Renal cortex interstitium (tissue), 11 donors: ENCODE results near the gene WFIKKN1. TPM values are rescaled to one million over a fixed set of nuclear protein-coding genes. Genes with fewer than 3 reads are reported as not detected.

Experiments used
- DNase-seq, 11 donors: peaks; one replicate each; pipeline ENCODE4 v3.0.0-alpha.2; 2013; ENCODE audit warnings: low read depth in 9 of 11, low spot score in 4 of 11; ENCODE audit errors: extremely low read depth in 1 of 11
- polyA plus RNA-seq, 3 donors: library from polyadenylated mRNA; unstranded; fragments of 120-200 nt; gene quantifications; one replicate each; pipeline ENCODE4 v1.2.1, GENCODE V29; 2013; ENCODE audit not compliant: insufficient read length in 3 of 3

Gene WFIKKN1
- polyA plus RNA-seq, 3 donors, result 1.3 to 2.0 (median 2.0) TPM

- DNase-seq, result no peak
Measured at GRCh38 chr16:662597-662996, 31.8 kb downstream of the WFIKKN1 start.

GRCh38 chr16:666572-666971 is 35.8 kb downstream of the WFIKKN1 start:
- DNase-seq, result no peak

GRCh38 chr16:667113-667779 is 36.5 kb downstream of the WFIKKN1 start:
- DNase-seq, result no peak

GRCh38 chr16:667780-668518 is 37.2 kb downstream of the WFIKKN1 start, which contains the start of gene RHOT2:
RHOT2 (plus strand) TSS chr16:668132; CDS start chr16:668200, 68 bp downstream.
- peak in 10 of 11 donors; percentile 72 to 91 (median 87) for DNase-seq

- DNase-seq, result no peak
Measured at GRCh38 chr16:668519-669171, 37.9 kb downstream of the WFIKKN1 start.

GRCh38 chr16:669666-670065 is 38.9 kb downstream of the WFIKKN1 start:
- no peak for DNase-seq

- no peak for DNase-seq
Measured at GRCh38 chr16:670485-671352, 39.9 kb downstream of the WFIKKN1 start.

GRCh38 chr16:671353-672131 is 40.8 kb downstream of the WFIKKN1 start:
- no peak for DNase-seq

- no peak for DNase-seq
Measured at GRCh38 chr16:672371-672770, 41.6 kb downstream of the WFIKKN1 start.

- DNase-seq, result no peak
Measured at GRCh38 chr16:672851-673250, 42.1 kb downstream of the WFIKKN1 start.

- DNase-seq, result no peak
Measured at GRCh38 chr16:673399-673991, 42.7 kb downstream of the WFIKKN1 start.

GRCh38 chr16:674214-674881 is 43.6 kb downstream of the WFIKKN1 start:
- DNase-seq, result no peak

GRCh38 chr16:674968-675883 is 44.4 kb downstream of the WFIKKN1 start, which contains the start of gene RHBDL1:
RHBDL1 (plus strand) TSS chr16:675671; CDS start chr16:675791, 120 bp downstream.
- no peak for DNase-seq

GRCh38 chr16:675884-676564 is 45.2 kb downstream of the WFIKKN1 start:
- DNase-seq, result no peak

- no peak for DNase-seq
Measured at GRCh38 chr16:676565-676902, 45.7 kb downstream of the WFIKKN1 start.

GRCh38 chr16:676913-677312 is 46.1 kb downstream of the WFIKKN1 start:
- no peak for DNase-seq
